ENCODE measurements around the gene ZNF365. TPM values are rescaled to one million over a fixed set of nuclear protein-coding genes. Genes with fewer than 3 reads are reported as not detected.
"Not testable (repeated sequence)": the region's sequence is repeated elsewhere in the genome, so short reads cannot be mapped to it uniquely, and the experiment has no call there.

Gene ZNF365
- total RNA-seq, 1 donor from 2014 or later: 29.6 TPM

- not testable (repeated sequence) for DNase-seq
Observed at GRCh38 chr10:62378877-62379276, 4.7 kb downstream of the ZNF365 start.

DNA sequence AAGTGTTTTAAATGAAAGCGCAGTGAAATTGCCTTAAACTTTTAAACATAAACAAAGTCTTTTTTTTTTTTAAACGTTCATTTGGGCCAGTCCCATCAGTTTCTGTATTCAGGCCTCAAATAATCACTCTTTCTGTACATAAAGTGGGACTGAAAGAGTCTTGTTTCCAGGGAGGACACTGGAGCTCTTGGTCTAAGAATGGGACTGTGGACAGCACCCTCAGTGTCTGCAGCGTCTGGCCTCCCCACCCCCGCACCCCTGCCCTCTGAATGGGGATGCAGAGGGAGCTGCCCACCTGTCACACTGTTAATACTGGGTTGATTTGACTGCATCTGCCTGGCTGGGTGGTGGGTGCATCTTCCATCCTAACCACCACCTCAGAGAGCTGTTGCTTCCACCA, 5.2 kb downstream of the ZNF365 start:
- no peak for DNase-seq

DNA sequence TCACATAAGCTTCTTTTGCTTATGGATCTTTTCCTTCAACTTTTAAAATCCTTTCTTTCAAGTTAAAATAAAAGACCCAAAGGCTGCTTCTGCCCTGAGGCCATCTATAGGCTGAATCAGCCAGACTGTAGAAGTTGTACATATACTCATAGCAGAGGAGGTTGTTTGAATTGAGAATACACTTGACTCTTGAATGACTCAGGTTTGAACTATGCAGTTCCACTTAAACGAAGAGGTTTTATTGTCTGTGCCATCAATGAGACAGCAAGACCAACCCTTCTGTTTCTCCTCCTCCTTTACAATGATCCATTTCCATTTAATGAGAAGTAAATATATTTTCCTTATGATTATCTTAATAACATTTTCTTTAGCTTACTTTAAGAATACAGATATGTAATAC, 5.8 kb downstream of the ZNF365 start:
- no peak for DNase-seq

DNA sequence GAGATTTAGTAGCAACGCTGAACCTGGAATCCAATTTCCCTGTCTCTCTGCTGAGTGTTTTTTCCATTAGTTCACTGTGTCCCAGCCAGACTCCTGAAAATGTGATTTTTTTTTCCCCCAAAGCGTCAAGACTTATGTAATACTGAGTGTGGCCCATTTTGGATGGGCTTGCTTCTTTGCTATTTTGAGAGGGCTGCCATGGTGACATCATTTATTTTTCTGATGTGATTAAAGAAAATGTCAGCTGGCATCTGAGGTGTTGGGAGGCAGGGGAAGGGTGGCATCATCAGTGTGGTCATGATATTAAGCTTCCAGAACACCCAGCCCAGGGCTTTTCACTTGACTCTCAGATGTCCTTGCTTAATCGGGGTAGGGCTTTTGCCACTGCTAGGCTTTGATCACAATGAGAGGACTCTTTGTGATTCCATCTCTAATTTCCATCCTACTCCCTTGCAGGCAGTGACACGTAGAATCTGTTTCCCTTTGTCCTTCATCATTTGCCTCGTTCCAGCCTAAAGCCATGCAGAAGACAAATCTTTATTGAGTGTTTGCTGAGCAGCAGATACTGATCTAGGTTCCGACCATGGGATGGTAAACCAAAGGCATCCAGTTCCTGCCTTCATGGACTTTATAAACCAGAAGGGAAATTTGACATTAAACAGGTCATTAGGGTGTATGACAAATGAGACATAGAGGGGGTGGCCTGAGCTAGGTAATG, 7.4 kb downstream of the ZNF365 start:
- DNase-seq: peak; percentile 48

- no peak for DNase-seq
Observed at GRCh38 chr10:62382831-62383230, 8.7 kb downstream of the ZNF365 start.

DNA sequence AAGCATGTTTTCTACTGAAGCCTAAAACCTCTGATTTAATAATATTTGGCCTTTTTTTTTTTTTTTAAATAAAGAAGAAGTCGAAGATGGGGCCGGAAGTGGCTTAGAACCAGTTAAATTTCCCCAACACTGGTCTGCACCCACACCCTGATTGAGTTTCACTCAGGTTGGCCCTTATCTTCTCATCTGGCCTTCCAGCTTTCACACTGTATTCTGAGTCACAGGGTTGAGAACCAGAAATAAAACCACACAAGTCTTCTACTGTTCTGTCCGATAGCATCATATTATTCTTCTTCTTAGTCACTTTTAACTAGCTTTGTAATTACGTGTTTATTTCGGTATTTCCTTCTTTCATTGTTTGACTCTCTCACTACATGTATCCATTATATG, 9.9 kb downstream of the ZNF365 start:
- DNase-seq: no peak

DNA sequence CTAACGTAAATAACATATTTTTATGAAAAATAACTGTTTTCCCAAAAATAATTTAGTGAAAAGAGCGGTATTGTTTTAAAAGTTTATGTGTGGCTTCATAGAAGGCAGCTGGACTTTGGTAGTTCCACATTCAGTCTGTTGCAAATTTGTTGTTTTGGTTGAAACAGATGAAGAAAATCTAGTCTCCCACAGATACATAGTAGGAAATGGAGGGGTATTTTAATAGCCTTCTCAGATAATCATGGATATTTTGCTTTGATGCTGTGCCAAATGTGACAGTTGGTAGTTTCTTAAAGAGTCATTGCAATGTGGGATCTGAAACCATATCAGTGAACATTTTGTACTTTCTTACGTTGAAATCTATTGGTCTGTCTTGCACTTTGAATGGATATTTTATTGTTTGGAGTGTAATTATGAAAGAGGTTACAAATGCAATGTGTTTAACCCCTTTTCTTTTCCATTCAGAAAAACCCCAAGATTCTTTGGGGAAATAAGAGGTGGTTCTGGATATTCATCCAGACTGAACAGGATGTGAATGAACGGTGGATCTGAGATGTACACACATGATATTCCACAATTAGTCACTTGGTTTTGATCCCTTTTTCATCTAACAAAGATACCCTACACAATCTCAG, 10.4 kb downstream of the ZNF365 start:
- no peak for DNase-seq

GRCh38 chr10:62386356-62387320, 12.5 kb downstream of the ZNF365 start:
- DNase-seq: no peak

DNA sequence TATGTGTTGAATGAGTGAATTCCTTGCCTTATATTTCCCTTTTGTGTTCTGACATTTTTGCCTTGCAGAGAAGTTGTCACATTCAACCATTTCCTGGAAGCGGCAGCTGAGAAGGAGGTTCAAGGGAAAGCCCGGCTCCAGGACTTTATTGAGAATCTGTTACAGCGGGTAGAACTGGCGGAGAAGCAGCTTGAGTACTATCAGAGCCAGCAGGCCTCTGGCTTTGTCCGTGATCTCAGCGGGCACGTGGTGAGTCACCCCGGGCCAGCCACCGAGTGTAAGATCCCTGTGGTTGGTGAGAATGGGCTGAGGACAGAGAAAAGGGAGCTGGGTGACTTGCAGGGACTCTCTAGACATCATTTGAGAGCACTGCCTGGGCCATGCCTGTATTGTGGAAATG, 14.2 kb downstream of the ZNF365 start:
- peak; percentile 41 for DNase-seq

GRCh38 chr10:62390497-62391176, 16.5 kb downstream of the ZNF365 start:
- no peak for DNase-seq

DNA sequence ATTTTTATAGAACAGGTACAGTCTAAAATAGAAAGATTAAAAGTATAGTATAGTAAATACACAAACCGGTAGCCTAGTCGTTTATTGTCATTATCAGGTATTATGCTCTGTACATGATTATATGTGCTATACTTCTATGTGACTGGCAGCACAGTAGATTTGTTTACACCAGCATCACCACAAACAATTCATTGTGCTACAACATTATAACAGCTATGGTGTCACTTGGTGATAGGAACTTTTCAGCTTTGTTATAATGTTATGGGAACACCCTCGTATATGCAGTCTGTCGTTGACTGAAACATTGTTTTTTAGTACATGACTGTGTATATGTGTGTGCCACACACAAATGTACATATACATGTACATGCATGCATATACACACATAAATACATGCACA, 19.1 kb downstream of the ZNF365 start:
- DNase-seq: no peak

DNA sequence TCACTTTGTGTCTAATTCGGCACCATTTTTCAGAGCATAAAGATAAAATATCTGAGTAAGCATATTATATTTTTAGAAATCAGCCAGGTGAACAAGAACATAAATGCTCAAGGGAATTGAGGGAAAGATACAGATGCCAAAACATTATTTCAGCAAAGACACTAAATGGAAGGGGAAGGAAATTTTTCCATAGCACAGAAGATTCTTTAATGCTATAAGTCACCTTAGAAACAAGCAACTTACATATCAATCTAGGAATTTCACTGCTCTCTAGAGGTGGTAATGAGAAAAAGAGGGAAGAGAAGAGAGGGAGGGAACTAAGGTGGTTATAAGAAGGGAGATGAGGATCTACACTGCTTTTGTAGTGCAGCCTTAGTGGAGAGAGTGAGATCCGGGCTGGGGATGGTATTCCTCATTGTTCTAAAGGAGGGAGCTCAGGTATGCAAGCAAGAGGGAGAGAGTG, 20.4 kb downstream of the ZNF365 start:
- no peak for DNase-seq

DNA sequence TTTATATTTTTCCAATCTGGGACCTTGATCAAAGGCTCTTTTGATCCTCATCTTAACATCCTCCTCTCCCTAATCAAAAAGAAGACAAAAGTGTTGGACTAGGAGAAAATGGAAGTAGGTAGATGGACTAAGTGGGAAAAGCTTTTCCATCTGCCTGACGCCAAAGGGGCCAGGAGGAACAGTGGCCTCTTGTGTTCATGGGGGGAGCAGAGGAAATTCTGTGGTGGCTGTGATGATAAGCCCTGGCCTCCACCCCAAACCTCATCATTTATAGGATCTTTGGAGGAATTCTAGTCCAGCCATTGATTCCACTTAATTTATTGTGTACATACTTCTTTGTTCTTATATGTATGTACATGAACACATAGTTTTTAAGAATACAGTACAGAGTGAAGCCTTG, 21.7 kb downstream of the ZNF365 start:
- no peak for DNase-seq

DNA sequence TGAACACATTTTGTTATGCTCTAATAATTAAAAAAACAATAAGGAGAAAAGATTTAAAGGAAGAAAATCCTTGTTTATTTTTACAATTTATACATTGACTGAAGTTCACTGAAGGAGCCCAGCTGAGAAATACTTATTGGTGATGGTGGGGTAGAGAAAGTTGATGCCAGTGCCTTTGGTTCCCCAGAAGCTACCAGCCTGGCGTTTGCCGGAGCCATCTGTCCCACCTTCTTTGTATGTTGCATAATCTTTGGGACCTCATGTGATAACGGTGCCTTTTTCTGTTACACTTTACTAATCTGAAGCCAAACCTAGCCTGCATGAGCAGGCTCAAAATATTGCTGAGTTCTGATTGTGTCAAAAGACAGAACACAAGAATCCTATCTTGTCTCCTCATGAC, 22.7 kb downstream of the ZNF365 start:
- DNase-seq: no peak

GRCh38 chr10:62399211-62399610, 25.0 kb downstream of the ZNF365 start:
- DNase-seq: no peak

- DNase-seq: no peak
Observed at GRCh38 chr10:62402508-62402907, 28.3 kb downstream of the ZNF365 start.

GRCh38 chr10:62410528-62410927, 36.4 kb downstream of the ZNF365 start:
- not testable (repeated sequence) for DNase-seq

DNA sequence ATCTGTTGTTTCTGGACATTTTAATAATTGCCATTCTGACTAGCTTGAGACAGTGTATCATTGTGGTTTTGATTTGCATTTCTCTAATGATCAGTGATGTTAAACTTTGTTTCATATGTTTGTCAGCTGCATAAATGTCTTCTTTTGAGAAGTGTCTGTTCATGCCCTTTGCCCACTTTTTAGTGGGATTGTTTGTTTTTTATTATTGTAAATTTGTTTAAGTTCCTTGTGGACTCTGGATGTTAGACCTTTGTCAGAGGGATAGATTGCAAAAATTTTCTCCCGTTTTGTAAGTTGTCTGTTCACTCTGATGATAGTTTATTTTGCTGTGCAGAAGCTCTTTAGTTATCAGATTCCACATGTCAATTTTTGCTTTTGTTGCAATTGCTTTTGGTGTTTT, 36.8 kb downstream of the ZNF365 start:
- DNase-seq: not testable (repeated sequence)

DNA sequence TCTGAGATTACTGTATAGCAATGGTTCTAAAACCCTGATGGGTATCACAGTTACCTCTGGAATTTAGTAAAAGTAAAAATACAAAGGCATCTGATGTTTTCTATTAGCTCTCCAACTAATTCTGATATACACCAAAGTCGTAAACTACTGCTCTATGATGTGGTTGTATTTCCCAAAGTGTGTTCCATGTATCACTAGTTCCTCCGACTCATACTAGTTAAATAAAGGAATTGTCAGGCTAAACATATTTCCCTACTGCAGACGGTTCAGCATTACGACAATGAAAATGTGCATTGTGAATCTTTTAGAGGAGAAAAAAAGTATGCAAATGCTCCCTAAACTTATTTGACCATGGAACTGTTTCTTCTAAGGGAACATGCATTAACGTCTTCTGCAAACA, 38.9 kb downstream of the ZNF365 start:
- DNase-seq: no peak

DNA sequence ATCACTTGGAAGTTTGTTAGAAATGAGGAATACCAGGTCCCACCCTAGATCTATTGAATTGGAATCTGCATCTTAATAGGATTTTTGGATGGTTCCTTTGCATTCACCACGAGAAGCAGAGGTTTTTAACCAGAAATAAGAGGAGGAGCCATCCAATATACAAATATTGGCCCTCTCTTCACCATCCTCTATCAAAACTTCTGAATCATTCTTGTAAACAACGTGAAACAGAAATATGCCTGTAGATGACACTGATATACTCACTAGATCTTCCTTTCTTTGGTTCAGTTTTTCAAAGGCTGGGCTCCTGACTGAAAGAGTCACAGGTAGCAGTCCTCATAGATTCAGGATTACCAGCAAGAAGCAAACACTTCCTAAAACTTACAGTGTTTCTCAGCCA, 39.5 kb downstream of the ZNF365 start:
- DNase-seq: no peak

GRCh38 chr10:62414359-62414758, 40.2 kb downstream of the ZNF365 start:
- DNase-seq: no peak

GRCh38 chr10:62422068-62422590, 48.0 kb downstream of the ZNF365 start:
- no peak for DNase-seq

Measured in occipital lobe (tissue), 2 donors.